Measurements from ENCODE around the gene DDX41. TPM values are rescaled to one million over a fixed set of nuclear protein-coding genes. Genes with fewer than 3 reads are reported as not detected.
A peak's percentile ranks its signal among the peaks of the same experiment; 100 is the strongest.

The DDX41 gene
- total RNA-seq, 1 experiment from 2014 or later, result 136 TPM

- H3K27ac Mint-ChIP-seq, result peak overlapping the region; percentile 32; the same call in 1 of the 2 replicates
- H3K9me3 Mint-ChIP-seq, result no peaks in the 10 kb centered on the region
- H3K4me1 Mint-ChIP-seq, result peaks cover 24% of the 10 kb centered on the region
- no peak overlapping the region for H3K4me3 Mint-ChIP-seq
- DNase-seq (ENCODE audit: low spot score), result no peak
- H3K36me3 Mint-ChIP-seq, result peaks cover 57% of the 10 kb centered on the region
- ATAC-seq, result no peak
- ChIA-PET POLR2A (interaction anchor here (0.6 kb wide), 1 partner anchor 163 kb away, joined by 5 read pairs; no protein-coding TSS in a partner anchor), CTCF (interaction anchor here (1.1 to 6.3 kb wide), 3 partner anchors 8 to 16 kb away, joined by 3 to 57 read pairs (median 29); partner anchors contain the start of gene PDLIM7)
- TF ChIP-seq SOX15 (CRISPR knock-in tag; IDR thresholded peaks at IDR 0.05) (no peak), SMAD3 (CRISPR knock-in tag; IDR thresholded peaks at IDR 0.05; ENCODE audit: borderline replicate concordance) (no peak), GABPB1 (CRISPR knock-in tag; IDR thresholded peaks at IDR 0.05) (no peak), MYBL2 (CRISPR knock-in tag; IDR thresholded peaks at IDR 0.05) (no peak), MXD4 (CRISPR knock-in tag; IDR thresholded peaks at IDR 0.05; ENCODE audit: borderline replicate concordance) (no peak), JUN (CRISPR knock-in tag; IDR thresholded peaks at IDR 0.05) (no peak), SMAD4 (CRISPR knock-in tag; IDR thresholded peaks at IDR 0.05) (no peak), FOXJ3 (CRISPR knock-in tag; IDR thresholded peaks at IDR 0.05; ENCODE audit: borderline replicate concordance) (no peak), MLX (CRISPR knock-in tag; IDR thresholded peaks at IDR 0.05) (no peak), NFATC4 (CRISPR knock-in tag; IDR thresholded peaks at IDR 0.05) (no peak), ZNF671 (CRISPR knock-in tag; IDR thresholded peaks at IDR 0.05) (no peak), ZSCAN18 (CRISPR knock-in tag; IDR thresholded peaks at IDR 0.05) (no peak), RORB (CRISPR knock-in tag; IDR thresholded peaks at IDR 0.05) (no peak)
- H3K27me3 Mint-ChIP-seq (ENCODE audit: low read depth), result no peaks in the 10 kb centered on the region
Observed at GRCh38 chr5:177511181-177511580, 5.6 kb downstream of the DDX41 start.

GRCh38 chr5:177510567-177511053 is 6.2 kb downstream of the DDX41 start:
- TF ChIP-seq ZNF425 (CRISPR knock-in tag; conservative IDR thresholded peaks at IDR 0.05) (no peak), FOXK1 (CRISPR knock-in tag; IDR thresholded peaks at IDR 0.05) (no peak), NR1H2 (CRISPR knock-in tag; IDR thresholded peaks at IDR 0.05) (no peak), ZNF121 (CRISPR knock-in tag; IDR thresholded peaks at IDR 0.05) (no peak), TEAD4 (CRISPR knock-in tag; IDR thresholded peaks at IDR 0.05) (no peak), ZNF219 (CRISPR knock-in tag; IDR thresholded peaks at IDR 0.05; ENCODE audit: borderline replicate concordance) (no peak), MYBL2 (CRISPR knock-in tag; IDR thresholded peaks at IDR 0.05) (no peak), ARID4B (CRISPR knock-in tag; IDR thresholded peaks at IDR 0.05; ENCODE audit: borderline replicate concordance) (no peak), NFATC4 (CRISPR knock-in tag; IDR thresholded peaks at IDR 0.05) (no peak), MLX (CRISPR knock-in tag; IDR thresholded peaks at IDR 0.05) (no peak), ATF1 (CRISPR knock-in tag; IDR thresholded peaks at IDR 0.05) (no peak), ZNF138 (CRISPR knock-in tag; conservative IDR thresholded peaks at IDR 0.05) (no peak), ZMAT4 (CRISPR knock-in tag; IDR thresholded peaks at IDR 0.05) (no peak), ZNF423 (CRISPR knock-in tag; IDR thresholded peaks at IDR 0.05) (no peak)
- ATAC-seq (no peak), DNase-seq (ENCODE audit: low spot score) (no peak)
- Mint-ChIP-seq H3K4me3 (no peak overlapping the region), H3K27ac (peak overlapping the region; percentile 32; the same call in 1 of the 2 replicates), H3K9me3 (no peaks in the 10 kb centered on the region), H3K4me1 (peaks cover 19% of the 10 kb centered on the region), H3K36me3 (peaks cover 51% of the 10 kb centered on the region), H3K27me3 (ENCODE audit: low read depth) (no peaks in the 10 kb centered on the region)
- ChIA-PET CTCF (interaction anchor here (0.6 to 6.3 kb wide), 5 partner anchors 8 to 107 kb away, joined by 3 to 57 read pairs (median 10); partner anchors contain the start of gene PDLIM7), POLR2A (no interaction called here)

Measured in WTC11 (cell line).